ENCODE data around the gene THEMIS.
"Not testable (repeated sequence)": the region's sequence is repeated elsewhere in the genome, so short reads cannot be mapped to it uniquely, and the experiment has no call there.

The THEMIS gene

GRCh38 chr6:127716465-127716864, 184.4 kb downstream of the THEMIS start:
- DNase-seq: no peak

- DNase-seq: no peak
Measured at GRCh38 chr6:127710668-127711067, 190.2 kb downstream of the THEMIS start.

GRCh38 chr6:127706216-127706615, 194.6 kb downstream of the THEMIS start:
- DNase-seq: no peak

- no peak for DNase-seq
Measured at GRCh38 chr6:127695108-127695507, 205.8 kb downstream of the THEMIS start.

GRCh38 chr6:127691146-127691545, 209.7 kb downstream of the THEMIS start:
- no peak for DNase-seq

- no peak for DNase-seq
Measured at GRCh38 chr6:127690588-127690987, 210.3 kb downstream of the THEMIS start.

- no peak for DNase-seq
Measured at GRCh38 chr6:127690092-127690491, 210.8 kb downstream of the THEMIS start.

- not testable (repeated sequence) for DNase-seq
Measured at GRCh38 chr6:127687490-127687889, 213.4 kb downstream of the THEMIS start.

GRCh38 chr6:127686084-127686483, 214.8 kb downstream of the THEMIS start:
- no peak for DNase-seq

- no peak for DNase-seq
Measured at GRCh38 chr6:127684501-127684900, 216.4 kb downstream of the THEMIS start.

Measured in NK-92 treated with Interleukin-12 subunit alpha and Interleukin-12 subunit beta, amount 100 ng/mL, for 24 hours (cell line).